ENCODE data around the gene CARHSP1.
"Not testable (repeated sequence)": the region's sequence is repeated elsewhere in the genome, so short reads cannot be mapped to it uniquely, and the experiment has no call there.

CARHSP1 gene

DNA sequence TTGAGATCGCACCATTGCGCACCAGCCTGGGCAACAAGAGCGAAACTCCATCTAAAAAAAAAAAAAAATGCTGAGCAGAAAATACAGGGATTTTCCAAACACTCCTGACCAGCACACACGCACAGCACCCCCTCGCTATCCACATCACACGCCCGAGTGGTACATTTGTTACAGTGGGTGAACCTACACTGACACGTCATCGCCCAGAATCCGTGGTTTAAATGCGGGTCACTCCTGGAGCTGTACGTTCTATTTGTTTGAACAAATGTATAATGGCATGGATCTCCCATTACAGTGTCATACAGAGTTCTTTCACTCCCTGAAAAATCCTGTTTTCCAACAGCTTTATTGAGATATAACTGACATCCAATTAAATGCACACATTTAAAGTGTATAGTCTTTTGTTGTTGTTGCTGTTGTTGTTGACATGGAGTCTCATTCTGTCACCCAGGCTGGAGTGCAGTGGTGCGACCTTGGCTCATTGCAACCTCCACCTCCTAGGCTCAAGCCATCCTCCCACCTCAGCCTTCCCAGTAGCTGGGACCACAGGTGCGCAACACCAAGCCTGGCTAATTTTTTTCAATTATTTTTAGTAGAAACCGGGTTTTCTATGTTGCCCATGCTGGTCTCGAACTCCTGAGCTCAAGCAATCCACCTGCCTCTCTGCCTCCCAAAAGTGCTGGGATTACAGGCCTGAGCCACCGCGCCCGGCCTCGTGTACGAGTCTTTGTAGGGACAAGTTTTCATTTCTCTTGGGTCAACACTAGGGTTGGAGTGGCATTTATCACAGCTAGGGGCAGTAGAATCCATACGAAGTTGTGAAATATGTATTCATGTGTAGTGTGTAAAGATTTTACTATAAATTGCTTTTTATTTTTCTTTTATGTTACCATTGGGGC is 4.4 kb upstream of the CARHSP1 start:
- no peaks in the 10 kb centered on the region for H3K36me3 ChIP-seq (ENCODE audit: control insufficient read depth in 5 of 5, insufficient read depth in 5 of 5, low read length in 5 of 5)
- no peak overlapping the region for H3K9ac ChIP-seq (ENCODE audit: low read length in 5 of 5)

DNA sequence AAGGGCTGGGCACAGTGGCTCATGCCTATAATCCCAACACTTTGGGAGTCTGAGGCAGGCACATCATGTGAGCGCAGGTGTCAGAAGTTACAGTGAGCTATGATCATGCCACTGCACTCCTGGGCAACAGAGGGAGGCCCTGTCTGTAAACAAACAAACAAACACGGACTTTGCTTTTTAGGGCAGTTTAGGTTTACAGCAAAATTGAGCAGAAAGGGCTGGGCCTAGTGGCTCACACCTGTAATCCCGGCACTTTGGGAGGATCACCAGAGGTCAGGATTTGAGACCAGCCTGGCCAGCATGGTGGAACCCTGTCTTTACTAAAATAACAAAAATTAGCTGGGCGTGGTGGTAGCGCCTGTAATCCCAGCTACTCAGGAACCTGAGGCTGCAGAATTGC is 3.3 kb upstream of the CARHSP1 start:
- H3K27ac ChIP-seq (ENCODE audit: low read depth, low read length) = no peak overlapping the region
- peaks cover 0 to 26% (median 19%) of the 10 kb centered on the region in 5 donors for H3K4me1 ChIP-seq (ENCODE audit: control insufficient read depth in 5 of 5, insufficient read depth in 5 of 5, low read length in 5 of 5)
- no peaks in the 10 kb centered on the region for H3K9me3 ChIP-seq (ENCODE audit: control insufficient read depth in 5 of 5, low read length in 5 of 5)
- H3K4me3 ChIP-seq (ENCODE audit: low read depth in 1 of 5, low read length in 5 of 5) = no peak overlapping the region
- H3K27me3 ChIP-seq (ENCODE audit: control insufficient read depth in 5 of 5, insufficient read depth in 4 of 5, low read length in 5 of 5) = no peaks in the 10 kb centered on the region
- no peaks in the 10 kb centered on the region for H3K36me3 ChIP-seq (ENCODE audit: control insufficient read depth in 5 of 5, insufficient read depth in 5 of 5, low read length in 5 of 5)
- H3K9ac ChIP-seq (ENCODE audit: low read length in 5 of 5) = no peak overlapping the region

More for the DNA sequence above, 4.4 kb upstream of the CARHSP1 start:
- Histone ChIP-seq H3K4me1 (ENCODE audit: control insufficient read depth in 5 of 5, insufficient read depth in 5 of 5, low read length in 5 of 5) (peaks cover 0 to 18% (median 8%) of the 10 kb centered on the region in 5 donors), H3K4me3 (ENCODE audit: low read depth in 1 of 5, low read length in 5 of 5) (no peak overlapping the region), H3K27me3 (ENCODE audit: control insufficient read depth in 5 of 5, insufficient read depth in 4 of 5, low read length in 5 of 5) (no peaks in the 10 kb centered on the region), H3K9me3 (ENCODE audit: control insufficient read depth in 5 of 5, low read length in 5 of 5) (no peaks in the 10 kb centered on the region), H3K27ac (ENCODE audit: low read depth, low read length) (no peak overlapping the region)

DNA sequence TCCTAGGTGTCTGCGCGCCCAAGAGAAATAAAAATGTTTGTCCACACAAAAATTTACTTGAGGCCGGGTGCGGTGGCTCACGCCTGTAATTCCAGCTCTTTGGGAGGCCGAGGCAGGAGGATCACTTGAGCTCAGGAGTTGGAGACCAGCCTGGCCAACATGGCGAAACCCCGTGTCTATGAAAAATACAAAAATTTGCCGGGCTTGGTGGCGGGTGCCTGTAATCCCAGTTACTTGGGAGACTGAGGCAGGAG is 1.1 kb upstream of the CARHSP1 start:
- not testable (repeated sequence) for H3K27ac ChIP-seq (ENCODE audit: low read depth, low read length); H3K4me3 ChIP-seq (ENCODE audit: low read depth in 1 of 5, low read length in 5 of 5); H3K36me3 ChIP-seq (ENCODE audit: control insufficient read depth in 5 of 5, insufficient read depth in 5 of 5, low read length in 5 of 5); H3K9ac ChIP-seq (ENCODE audit: low read length in 5 of 5); H3K27me3 ChIP-seq (ENCODE audit: control insufficient read depth in 5 of 5, insufficient read depth in 4 of 5, low read length in 5 of 5); H3K9me3 ChIP-seq (ENCODE audit: control insufficient read depth in 5 of 5, low read length in 5 of 5)
- peaks cover 5 to 44% (median 40%) of the 10 kb centered on the region in 5 donors for H3K4me1 ChIP-seq (ENCODE audit: control insufficient read depth in 5 of 5, insufficient read depth in 5 of 5, low read length in 5 of 5)

DNA sequence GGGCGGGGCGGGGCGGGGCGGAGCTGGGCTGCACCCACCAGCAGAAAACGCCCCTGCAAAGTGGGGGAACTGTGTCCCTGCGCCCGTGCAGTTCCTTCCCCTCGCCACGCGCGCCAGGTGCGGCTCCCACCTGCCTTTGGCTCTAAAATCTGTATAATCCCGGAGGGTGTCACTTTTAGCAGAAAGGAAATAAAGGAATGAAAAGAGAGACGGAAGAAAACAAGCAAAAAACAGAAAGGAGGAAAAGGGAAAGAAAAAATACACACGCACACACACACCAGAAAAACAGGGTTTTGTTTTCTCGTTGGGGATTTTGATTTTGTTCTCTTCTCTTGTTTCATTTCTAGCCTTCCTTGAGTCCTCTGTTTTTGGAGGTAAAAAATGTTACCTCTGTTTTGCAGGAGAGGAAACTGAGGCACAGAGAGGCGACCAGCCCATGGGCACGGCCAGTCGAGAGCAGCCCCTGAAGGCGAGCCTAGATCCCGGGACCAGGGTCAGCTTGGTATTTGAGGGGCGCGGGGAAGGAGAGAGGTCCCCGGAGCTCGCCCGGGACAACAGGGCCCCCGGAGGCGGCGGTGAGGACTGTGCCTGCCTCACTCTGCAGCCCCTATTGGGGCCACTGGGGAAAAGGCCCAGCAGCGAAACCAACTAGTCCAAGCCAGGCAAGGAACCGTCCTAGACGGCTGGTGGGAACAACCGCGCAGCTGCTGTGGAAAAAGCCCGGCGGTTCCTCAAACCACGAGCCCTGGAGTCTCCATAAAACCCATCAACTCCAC is 594 bp upstream of the CARHSP1 start:
- Histone ChIP-seq H3K27ac (ENCODE audit: low read depth, low read length) (no peak overlapping the region), H3K4me3 (ENCODE audit: low read depth in 1 of 5, low read length in 5 of 5) (peak overlapping the region; percentile 53 to 70 (median 65)), H3K4me1 (ENCODE audit: control insufficient read depth in 5 of 5, insufficient read depth in 5 of 5, low read length in 5 of 5) (peaks cover 8 to 49% (median 46%) of the 10 kb centered on the region in 5 donors), H3K36me3 (ENCODE audit: control insufficient read depth in 5 of 5, insufficient read depth in 5 of 5, low read length in 5 of 5) (no peaks in the 10 kb centered on the region), H3K27me3 (ENCODE audit: control insufficient read depth in 5 of 5, insufficient read depth in 4 of 5, low read length in 5 of 5) (no peaks in the 10 kb centered on the region), H3K9me3 (ENCODE audit: control insufficient read depth in 5 of 5, low read length in 5 of 5) (no peaks in the 10 kb centered on the region), H3K9ac (ENCODE audit: low read length in 5 of 5) (peak overlapping the region in 1 of 5 donors; percentile 41)

DNA sequence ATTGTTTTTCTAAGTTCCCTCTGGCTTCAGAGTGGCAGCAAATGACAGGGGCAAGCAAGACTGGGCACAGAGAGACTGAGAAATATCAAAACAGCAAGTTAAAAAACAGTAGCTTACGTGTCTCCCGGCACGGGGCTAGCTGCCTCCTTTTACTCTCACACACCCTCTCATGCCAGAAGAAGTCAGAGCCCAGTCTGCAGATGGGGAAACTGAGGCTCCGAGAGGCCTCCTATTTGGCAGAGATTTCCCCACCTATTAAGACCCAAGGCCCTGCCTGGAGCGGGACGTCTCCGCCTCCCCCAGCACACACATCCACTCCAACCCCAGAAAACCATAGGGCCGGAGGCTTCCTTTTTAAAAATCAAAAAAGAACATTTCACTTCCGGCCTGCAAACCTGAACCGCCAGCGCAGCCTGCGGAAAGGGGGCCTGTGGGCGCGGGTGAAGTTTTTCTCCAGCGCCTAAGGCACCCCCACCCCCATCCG is 832 bp downstream of the CARHSP1 start:
- Histone ChIP-seq H3K36me3 (ENCODE audit: control insufficient read depth in 5 of 5, insufficient read depth in 5 of 5, low read length in 5 of 5) (peaks cover 0 to 5% (median 0%) of the 10 kb centered on the region in 5 donors), H3K4me3 (ENCODE audit: low read depth in 1 of 5, low read length in 5 of 5) (peak overlapping the region; percentile 79 to 89 (median 84)), H3K27ac (ENCODE audit: low read depth, low read length) (peak overlapping the region; percentile 64), H3K9me3 (ENCODE audit: control insufficient read depth in 5 of 5, low read length in 5 of 5) (no peaks in the 10 kb centered on the region), H3K4me1 (ENCODE audit: control insufficient read depth in 5 of 5, insufficient read depth in 5 of 5, low read length in 5 of 5) (peaks cover 18 to 63% (median 58%) of the 10 kb centered on the region in 5 donors), H3K27me3 (ENCODE audit: control insufficient read depth in 5 of 5, insufficient read depth in 4 of 5, low read length in 5 of 5) (no peaks in the 10 kb centered on the region), H3K9ac (ENCODE audit: low read length in 5 of 5) (peak overlapping the region; percentile 21 to 81 (median 67))

DNA sequence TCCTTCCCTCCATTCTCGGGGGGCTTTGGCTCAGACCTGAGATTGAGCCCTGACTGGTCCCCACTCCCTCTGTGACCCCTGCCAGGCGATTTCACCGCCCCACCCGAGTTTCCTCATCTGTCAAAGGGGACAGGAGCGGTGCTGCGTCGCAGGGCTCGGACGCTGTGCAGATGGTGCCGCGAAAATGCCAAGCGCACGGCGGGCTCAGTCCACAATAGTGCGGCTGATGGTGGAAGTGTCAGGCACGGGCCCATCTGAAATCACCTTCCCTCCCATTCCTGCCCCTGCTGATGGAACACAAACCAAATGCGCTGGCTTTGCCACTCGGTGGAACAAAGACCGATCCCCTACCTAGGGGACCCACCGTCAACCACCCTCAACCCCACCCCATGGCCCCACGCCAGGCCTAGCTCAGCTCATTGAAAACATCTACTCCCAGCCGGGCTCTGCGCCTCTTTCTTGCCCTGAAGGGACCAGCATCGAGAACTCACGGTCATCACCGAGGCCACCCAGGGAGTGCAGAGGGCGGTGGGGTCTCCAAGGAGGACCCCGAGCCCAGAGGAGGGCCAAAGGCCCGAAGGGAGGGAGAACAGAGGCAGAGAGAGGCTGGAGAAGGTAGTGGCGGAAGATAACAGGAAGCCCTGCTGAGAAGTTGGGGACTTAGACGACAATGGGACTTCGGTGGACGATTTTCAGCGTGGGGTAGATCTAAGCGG is 1.4 kb downstream of the CARHSP1 start:
- Histone ChIP-seq H3K9ac (ENCODE audit: low read length in 5 of 5) (peak overlapping the region; percentile 21 to 81 (median 67)), H3K4me1 (ENCODE audit: control insufficient read depth in 5 of 5, insufficient read depth in 5 of 5, low read length in 5 of 5) (peaks cover 18 to 69% (median 64%) of the 10 kb centered on the region in 5 donors), H3K4me3 (ENCODE audit: low read depth in 1 of 5, low read length in 5 of 5) (peak overlapping the region; percentile 79 to 89 (median 84)), H3K27ac (ENCODE audit: low read depth, low read length) (peak overlapping the region; percentile 64), H3K27me3 (ENCODE audit: control insufficient read depth in 5 of 5, insufficient read depth in 4 of 5, low read length in 5 of 5) (no peaks in the 10 kb centered on the region), H3K36me3 (ENCODE audit: control insufficient read depth in 5 of 5, insufficient read depth in 5 of 5, low read length in 5 of 5) (peaks cover 0 to 5% (median 0%) of the 10 kb centered on the region in 5 donors), H3K9me3 (ENCODE audit: control insufficient read depth in 5 of 5, low read length in 5 of 5) (no peaks in the 10 kb centered on the region)

DNA sequence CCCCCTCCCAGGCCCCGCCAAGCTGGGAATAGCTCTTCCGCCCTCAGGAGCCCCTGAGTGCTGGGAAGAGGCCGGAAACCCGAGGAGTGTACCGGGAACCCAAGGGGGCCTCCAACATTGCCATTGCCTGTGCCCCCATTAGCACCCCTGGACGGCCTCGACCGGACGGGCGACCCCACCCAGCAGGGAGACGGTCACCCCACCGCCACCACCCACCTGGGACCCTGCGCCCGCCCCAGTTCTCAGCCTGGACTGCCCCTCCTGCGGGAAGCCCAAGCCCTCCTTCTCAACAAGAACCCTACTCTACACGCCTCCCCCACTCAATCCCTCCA is 2.0 kb downstream of the CARHSP1 start:
- Histone ChIP-seq H3K4me1 (ENCODE audit: control insufficient read depth in 5 of 5, insufficient read depth in 5 of 5, low read length in 5 of 5) (peaks cover 18 to 74% (median 69%) of the 10 kb centered on the region in 5 donors), H3K9ac (ENCODE audit: low read length in 5 of 5) (peak overlapping the region in 4 of 5 donors; percentile 63 to 81 (median 68))

DNA sequence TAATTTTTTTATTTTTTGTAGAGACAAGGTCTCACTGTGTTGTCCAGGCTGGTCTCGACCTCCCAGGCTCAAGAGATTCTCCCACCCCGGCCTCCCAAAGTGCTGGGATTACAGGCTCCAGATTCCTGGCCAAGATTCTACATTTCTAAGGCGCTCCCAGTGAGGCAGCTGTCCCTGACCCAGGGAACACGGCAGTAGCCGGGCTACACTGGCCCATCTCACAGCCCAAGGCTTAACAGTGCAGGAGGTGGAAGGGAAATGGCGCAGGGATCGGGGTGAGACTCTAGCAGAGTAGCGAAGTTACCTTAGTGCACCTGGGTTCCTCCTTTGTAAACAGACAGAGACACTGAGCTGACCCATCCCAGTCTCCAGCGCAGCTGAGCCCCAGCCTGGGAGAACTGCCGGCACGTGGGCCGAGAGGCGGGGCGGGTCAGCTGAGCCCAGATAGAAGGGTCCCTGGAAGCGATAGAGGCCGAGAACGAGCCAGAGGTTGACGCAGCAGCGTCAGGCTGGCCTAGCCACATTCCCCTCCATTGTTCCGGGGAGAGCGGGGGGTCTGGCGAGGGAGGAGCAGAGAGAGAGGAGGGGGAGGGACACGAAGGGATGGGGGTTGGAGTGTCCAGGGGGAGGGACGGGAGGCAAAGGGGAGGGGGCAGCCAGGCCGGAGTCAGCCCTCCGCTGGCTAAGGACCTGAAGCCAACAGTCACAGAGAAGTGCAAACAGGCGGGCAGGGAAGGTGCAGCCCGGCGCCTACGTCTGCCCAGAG is 2.5 kb downstream of the CARHSP1 start:
- Histone ChIP-seq H3K4me3 (ENCODE audit: low read depth in 1 of 5, low read length in 5 of 5) (peak overlapping the region; percentile 36 to 88 (median 81)), H3K27me3 (ENCODE audit: control insufficient read depth in 5 of 5, insufficient read depth in 4 of 5, low read length in 5 of 5) (no peaks in the 10 kb centered on the region), H3K36me3 (ENCODE audit: control insufficient read depth in 5 of 5, insufficient read depth in 5 of 5, low read length in 5 of 5) (peaks cover 0 to 5% (median 0%) of the 10 kb centered on the region in 5 donors), H3K9me3 (ENCODE audit: control insufficient read depth in 5 of 5, low read length in 5 of 5) (no peaks in the 10 kb centered on the region), H3K4me1 (ENCODE audit: control insufficient read depth in 5 of 5, insufficient read depth in 5 of 5, low read length in 5 of 5) (peaks cover 18 to 79% (median 75%) of the 10 kb centered on the region in 5 donors), H3K27ac (ENCODE audit: low read depth, low read length) (peak overlapping the region; percentile 64), H3K9ac (ENCODE audit: low read length in 5 of 5) (peak overlapping the region in 4 of 5 donors; percentile 45 to 68 (median 65))

More for the DNA sequence above, 2.0 kb downstream of the CARHSP1 start:
- Histone ChIP-seq H3K27ac (ENCODE audit: low read depth, low read length) (peak overlapping the region; percentile 64), H3K9me3 (ENCODE audit: control insufficient read depth in 5 of 5, low read length in 5 of 5) (no peaks in the 10 kb centered on the region), H3K27me3 (ENCODE audit: control insufficient read depth in 5 of 5, insufficient read depth in 4 of 5, low read length in 5 of 5) (no peaks in the 10 kb centered on the region), H3K36me3 (ENCODE audit: control insufficient read depth in 5 of 5, insufficient read depth in 5 of 5, low read length in 5 of 5) (peaks cover 0 to 5% (median 0%) of the 10 kb centered on the region in 5 donors), H3K4me3 (ENCODE audit: low read depth in 1 of 5, low read length in 5 of 5) (peak overlapping the region; percentile 79 to 89 (median 84))
